NCI-H187 (cell line): ENCODE results near the gene TBC1D12.

Experiments
- DNase-seq, 2 experiments: peaks; one replicate each; lab custom pipeline; 2025; lab: John Stamatoyannopoulos, UW

TBC1D12 gene

GRCh38 chr10:94407668-94408067 lies 5.3 kb downstream of the TBC1D12 start:
- DNase-seq, result no peak

- DNase-seq, result no peak
These were observed 6.8 kb downstream of the TBC1D12 start for GRCh38 chr10:94409021-94409657.

DNA sequence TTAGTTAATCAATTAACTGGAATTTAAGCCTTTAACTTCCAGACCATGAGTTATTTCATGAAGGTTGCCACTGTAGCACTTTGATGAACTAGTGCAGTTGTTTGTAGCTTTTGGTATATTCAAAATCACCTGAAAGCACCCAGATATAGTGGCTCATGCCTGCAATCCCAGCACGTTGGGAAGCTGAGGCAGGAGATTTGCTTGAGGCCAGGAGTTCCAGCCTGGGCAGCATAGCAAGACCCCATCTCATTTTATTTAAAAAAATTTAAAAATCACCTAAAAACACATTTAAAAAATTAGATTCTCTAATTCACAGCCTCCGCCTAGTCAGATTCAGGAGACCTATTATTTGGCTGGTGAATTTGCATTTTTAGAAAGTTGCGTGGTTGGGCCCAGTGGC lies 9.0 kb downstream of the TBC1D12 start:
- DNase-seq, result no peak

DNA sequence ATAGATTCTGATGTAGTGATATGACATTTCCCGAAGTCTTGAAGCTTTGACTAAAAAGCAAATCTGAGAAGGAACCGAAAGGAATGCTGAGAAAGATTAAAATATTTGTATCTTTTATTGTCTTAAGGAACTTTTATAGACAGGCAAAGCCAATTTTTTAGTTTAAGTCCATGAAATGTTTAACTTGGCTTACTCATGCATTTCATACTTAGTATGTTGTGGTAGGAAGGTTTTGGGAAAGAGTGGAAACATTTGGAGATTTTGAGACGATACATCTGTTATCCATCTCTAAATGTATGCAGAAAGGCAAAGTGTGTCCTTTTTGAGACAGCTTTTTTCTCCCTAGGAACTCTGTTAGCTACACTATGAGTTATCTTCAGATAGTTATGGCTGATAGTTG lies 10.1 kb downstream of the TBC1D12 start:
- DNase-seq, result no peak

DNA sequence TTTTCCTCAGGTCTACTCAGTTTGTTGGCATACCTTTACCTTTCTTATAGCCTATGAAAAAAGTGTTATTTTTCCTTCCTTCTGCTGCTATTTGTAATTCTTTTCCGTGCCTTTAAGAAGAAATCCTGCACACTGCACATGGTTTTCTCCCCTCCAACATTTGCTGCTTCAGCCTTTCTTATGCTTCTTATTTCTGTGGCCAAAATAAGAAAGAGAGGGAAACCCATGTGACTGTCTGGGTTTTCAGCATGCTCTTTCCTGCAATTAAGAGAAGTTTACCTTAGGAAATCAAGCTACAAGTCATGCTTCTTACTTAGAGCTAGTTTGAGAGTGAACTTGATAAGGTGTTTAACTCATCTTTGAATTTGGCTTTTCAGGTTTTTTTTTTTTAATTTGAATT lies 11.0 kb downstream of the TBC1D12 start:
- DNase-seq, result no peak

DNA sequence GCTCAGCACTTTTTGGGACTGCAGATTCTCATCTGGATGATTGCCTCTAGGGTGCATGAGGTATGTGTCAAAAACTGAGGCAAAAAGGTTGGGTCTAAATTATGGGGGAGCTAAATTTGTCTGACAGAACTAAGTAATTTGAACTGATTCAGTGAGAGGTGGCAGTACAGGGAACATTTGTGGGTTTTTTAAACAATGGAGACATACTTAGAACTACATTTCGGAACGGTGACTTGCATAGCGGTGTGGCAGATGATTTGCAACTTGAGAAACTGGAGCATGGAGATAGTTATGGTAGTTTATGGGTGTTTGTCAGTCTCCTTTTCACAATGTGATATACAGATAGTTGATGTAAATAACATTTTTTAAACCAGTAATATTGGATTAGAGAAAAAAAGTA lies 14.6 kb downstream of the TBC1D12 start:
- DNase-seq, result no peak

- DNase-seq, result no peak
These were observed 15.0 kb downstream of the TBC1D12 start for GRCh38 chr10:94417321-94417720.

- no peak for DNase-seq
These were observed 18.2 kb downstream of the TBC1D12 start for GRCh38 chr10:94420516-94420915.

GRCh38 chr10:94420998-94421528 lies 18.7 kb downstream of the TBC1D12 start:
- no peak for DNase-seq

GRCh38 chr10:94423627-94424026 lies 21.3 kb downstream of the TBC1D12 start:
- DNase-seq, result no peak

- no peak for DNase-seq
These were observed 22.5 kb downstream of the TBC1D12 start for GRCh38 chr10:94424714-94425337.

DNA sequence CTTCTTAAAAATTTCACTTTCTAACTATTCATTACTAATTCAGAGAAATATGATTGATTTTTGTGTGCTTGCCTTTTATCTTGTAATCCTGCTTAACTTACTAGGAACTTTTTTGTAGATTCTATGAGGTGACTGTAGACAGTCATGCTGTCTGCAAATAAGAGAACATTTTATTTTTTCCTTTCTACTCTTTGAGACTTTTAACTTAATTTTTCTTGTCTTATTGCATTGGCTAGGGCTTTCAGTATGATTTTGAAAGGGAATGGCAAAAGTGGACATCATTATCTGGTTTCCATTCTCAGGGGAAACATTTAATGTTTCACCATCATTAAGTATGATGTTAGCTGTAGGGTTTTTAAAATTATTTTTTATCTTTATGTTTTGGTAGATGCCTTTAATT lies 23.6 kb downstream of the TBC1D12 start:
- DNase-seq, result no peak

GRCh38 chr10:94427166-94427565 lies 24.8 kb downstream of the TBC1D12 start:
- DNase-seq, result no peak

- no peak for DNase-seq
These were observed 26.7 kb downstream of the TBC1D12 start for GRCh38 chr10:94428766-94429707.

- no peak for DNase-seq
These were observed 28.4 kb downstream of the TBC1D12 start for GRCh38 chr10:94430701-94431100.

- DNase-seq, result no peak
These were observed 30.1 kb downstream of the TBC1D12 start for GRCh38 chr10:94432443-94432842.

DNA sequence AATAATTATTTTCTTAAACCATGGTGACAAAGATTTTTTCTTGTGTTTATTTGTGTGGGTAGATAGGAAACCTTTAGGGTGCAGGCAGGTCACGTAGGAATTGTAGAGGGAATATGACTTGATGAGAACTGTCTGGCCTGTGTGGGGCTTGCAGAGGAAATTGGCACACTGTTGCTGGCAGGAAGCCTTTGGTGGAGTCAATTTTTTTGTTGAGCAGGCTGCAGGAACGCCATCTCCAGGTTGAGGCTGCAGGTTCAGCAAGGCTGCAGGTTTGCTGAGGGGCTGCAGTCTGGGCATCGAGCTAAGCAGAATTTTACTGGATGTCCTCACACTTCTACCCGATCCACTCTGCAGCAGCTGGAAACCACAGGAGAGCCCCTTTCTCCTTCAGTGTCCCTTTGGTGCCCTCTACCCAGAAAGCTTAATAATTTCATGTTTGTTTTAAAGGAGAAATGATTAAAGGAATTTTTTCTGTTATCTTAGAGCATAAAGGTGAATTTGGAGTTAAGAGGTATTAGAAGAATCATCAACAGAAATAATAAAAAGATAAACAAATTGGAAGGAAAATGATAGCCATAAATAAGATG lies 37.0 kb downstream of the TBC1D12 start:
- no peak for DNase-seq

DNA sequence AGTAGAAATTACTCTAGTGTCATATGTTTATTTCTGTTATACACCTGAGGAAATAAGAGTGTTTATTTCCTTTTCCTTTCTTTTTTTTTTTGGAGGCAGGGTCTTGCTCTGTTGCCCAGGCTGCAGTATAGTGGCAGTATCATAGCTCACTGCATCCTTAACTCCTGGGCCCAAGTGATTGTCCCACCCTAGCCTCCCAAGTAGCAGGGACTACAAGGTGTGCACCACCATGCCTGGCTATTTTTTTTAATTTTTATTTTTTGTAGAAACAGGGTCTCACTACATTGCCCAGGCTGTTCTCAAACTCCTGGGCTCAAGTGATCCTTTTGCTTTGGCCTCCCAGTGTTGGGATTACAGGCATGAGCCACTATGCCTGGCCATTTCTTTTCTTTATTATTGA lies 37.8 kb downstream of the TBC1D12 start:
- DNase-seq, result no peak

- no peak for DNase-seq
These were observed 40.7 kb downstream of the TBC1D12 start for GRCh38 chr10:94443047-94443446.

- no peak for DNase-seq
These were observed 41.2 kb downstream of the TBC1D12 start for GRCh38 chr10:94443549-94443948.

GRCh38 chr10:94450782-94451181 lies 48.4 kb downstream of the TBC1D12 start:
- no peak for DNase-seq

DNA sequence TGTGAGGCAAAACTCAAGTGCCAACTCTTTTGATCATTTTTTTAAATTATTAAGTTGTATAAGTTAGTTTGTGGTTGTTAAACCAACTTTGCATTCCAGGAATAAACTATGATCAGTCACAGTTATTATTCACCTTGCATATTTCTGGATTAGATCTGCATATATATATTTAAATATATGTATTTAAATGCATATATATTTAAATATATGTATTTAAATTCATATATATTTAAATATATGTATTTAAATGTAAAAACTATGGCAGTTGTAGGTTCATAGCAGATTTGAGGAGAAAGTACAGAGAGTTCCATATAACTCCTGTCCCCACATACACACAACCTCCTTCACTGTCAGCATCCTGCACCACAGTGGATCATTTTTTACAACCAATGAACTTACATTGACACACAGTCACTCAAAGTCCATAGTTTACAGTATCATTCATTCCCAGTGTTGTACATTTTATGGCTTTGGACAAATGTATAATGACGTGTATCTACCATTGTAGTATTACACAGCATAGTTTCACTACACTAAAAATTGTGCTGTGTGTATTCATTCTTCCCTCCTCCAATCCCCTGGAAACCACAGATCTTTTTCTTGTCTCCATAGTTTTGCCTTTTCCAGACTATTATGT lies 49.7 kb downstream of the TBC1D12 start:
- DNase-seq, result no peak
